Activated T-cell treated with anti-CD3 and anti-CD28 coated beads for 24 hours (primary cell): Measurements from ENCODE around the gene APOB.

Source experiments
- DNase-seq: peaks from one replicate; pipeline ENCODE4 v3.0.0-alpha.2; 2020; ENCODE audit warnings: low read depth

APOB gene

DNA sequence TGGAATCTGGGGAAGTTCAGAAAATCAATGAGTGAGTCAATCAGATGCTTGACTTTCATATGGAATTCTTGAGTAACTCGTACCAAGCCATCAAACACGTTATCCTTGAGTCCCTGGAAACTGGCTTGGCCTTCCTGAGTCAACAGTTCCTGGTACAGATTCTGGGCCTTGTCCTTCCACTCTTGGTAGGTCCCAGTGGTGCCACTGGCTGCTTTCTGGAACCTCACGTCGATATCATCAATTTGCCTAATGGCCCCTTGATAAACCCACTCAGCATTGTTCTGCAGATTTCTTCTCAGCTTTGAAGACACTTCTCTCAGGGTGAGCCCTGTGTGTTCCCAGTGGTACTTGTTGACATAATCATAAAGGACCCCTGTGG lies 41.1 kb downstream of the APOB start:
- DNase-seq = no peak

- no peak for DNase-seq
Measured at GRCh38 chr2:21001988-21002813, 41.7 kb downstream of the APOB start.

DNA sequence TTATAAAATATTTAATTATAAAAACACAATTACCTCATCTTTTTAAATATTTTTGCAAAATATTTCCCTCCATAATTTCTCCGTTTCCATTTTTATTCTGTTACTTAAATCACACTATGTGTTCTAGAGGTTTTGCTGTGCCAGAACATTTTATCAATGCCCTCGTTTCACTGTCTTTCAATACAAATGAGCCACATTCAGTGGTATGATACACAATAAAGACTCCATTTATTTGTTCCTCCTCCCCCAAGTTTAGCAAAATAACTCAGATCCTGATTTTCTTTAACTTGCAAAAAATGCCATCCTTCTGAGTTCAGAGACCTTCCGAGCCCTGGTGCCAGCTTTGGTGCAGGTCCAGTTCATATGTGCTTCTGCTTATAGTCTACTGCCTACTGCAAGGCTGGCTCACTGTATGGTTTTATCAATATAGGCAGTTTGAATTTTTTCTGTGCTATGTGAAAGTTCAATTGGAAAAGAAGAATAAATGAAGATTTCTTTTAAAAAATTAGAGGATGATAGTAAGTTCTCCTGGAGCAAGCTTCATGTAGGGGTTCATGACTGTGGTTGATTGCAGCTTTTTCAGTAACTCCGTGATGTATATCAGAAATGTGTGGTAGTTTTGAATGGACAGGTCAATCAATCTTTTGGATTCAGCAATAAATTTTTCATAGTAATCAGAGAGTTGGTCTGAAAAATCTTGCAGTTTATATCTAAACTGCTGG lies 42.5 kb downstream of the APOB start:
- DNase-seq = no peak

GRCh38 chr2:20999906-21000645 lies 43.8 kb downstream of the APOB start:
- DNase-seq = no peak

DNA sequence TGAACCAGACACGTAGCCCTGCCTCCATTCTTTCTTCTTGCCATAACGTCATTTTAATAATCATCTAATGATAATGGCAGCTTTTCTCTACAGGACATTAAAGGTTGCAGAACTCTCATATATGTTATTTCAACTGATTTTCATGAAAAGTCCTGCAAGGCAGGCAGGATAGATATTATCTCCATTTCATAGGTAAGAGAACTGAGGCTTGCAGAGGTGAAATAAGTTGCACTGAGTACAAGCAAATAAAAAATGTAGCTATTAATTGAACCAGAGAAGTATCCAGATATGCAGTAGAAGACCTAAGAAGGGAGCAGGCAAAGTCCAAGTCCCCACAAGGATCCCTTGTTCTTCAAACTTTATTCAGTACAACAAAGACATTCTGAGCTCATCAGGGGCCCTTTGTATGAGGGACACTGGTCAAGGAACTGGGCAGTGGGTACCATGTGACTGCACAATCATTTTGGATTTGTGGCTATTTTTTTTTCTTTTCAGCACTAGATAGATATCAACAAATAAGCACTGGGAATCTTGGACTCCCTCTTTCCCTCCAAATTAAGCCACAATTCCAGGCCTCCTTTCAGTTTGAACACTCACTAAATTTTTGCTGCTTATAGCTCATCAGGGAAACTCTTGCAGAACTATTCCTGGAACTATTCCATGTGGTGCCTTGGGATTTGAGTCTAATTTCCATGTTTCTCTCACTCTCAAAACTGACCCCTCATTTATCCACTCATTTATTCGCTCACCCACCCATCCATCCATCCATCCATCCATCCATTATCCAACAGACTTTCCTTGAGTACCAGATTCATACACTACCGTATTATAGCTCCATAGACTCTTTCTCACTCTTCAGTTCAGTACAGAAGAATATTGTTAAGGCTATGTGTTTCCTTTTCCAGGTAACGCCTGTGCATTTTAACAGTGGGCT lies 44.6 kb downstream of the APOB start:
- no peak for DNase-seq

- no peak for DNase-seq
Measured at GRCh38 chr2:20997953-20998722, 45.7 kb downstream of the APOB start.

GRCh38 chr2:20994130-20994529 lies 49.7 kb downstream of the APOB start:
- DNase-seq = no peak

DNA sequence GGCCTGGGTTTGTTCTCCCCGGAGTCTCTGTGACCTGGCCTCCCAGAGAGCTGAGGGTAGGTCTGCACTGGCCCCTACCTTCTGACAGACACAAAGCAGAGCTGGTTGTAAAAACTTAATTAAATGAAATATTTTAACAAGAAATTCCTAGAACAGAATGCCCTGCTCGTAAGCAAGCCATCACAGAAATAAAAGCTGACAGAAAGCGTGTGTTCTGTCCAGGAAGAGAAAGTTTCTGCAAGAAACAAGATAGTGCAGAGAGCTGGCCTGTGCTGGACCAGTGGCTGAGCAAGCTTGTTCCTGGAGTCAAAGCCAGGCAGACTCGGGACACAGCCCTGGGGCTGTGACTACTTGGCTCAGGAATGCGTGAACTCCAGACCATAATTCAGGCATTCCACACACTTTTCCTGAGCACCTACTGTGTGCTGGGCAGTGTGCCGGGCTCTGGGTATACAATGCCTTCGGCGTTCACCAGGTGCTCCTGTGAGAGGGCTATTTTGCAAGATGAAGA lies 51.6 kb downstream of the APOB start:
- no peak for DNase-seq

DNA sequence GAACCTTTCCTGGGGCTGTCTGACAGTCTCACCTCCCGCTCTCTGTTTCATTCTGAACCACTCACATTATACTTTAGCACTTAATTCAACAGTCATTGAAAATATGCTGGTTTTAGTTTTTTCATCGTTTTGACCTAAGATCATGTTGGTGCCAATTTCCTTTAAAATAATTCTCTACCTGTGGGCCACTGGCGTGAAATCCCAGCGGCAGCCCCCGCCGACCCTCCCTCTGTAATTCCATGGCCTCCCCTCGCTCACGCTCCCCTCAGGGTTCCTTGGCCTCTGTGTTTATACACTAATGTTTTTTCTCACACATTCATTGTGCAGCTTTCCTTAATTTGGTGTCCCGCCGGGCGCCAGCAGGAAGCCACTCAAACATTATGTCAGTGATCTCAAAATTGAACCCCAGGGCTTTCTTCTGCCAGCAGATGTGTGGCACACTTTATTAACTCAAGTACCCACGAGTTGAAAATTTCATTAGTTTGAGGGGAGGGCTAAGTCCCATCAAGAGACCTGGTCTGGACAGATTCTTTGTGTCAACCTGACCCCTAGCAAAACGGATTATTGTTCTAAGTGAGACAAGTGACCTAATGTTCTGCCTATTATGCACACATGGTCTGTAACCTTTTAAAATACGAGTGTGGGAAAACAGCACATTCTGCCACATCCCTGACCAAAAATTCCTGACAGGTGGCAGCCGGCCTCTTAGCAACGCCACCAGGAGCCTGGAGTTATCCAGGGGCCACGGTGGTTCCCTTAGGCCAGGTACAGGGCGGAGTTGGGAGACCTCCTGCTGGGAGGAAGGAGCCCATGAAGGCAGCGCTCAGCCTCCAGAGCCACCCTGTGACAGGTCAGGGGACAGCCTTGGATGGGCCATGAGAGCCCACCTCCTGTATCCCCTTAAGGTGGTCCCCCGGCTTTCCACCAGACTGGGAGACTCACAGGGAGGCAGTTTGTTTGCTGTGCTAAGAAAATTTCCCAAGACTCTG lies 53.1 kb downstream of the APOB start:
- no peak for DNase-seq

- no peak for DNase-seq
Measured at GRCh38 chr2:20989404-20989803, 54.5 kb downstream of the APOB start.

- no peak for DNase-seq
Measured at GRCh38 chr2:20988905-20989304, 55.0 kb downstream of the APOB start.

- DNase-seq = no peak
Measured at GRCh38 chr2:20986024-20986939, 57.6 kb downstream of the APOB start.

DNA sequence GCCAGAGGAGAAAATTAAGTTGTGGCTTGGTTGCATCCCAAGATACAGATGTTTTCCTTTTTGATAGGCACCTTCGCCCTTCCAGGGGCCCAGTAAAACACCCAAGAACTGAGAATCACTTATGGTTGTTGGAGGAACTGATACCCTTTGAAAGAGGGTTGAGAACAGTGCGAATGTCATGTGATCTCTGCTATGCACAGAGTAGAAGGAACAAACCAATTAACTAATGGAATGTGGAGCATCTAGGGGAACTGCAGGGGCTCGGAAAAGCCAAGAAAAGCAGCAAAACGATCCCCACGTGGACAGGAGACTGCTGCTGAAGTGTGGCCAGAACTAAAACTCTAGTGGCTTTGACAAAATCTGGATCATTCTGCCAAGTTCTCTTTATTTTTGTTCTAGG lies 58.8 kb downstream of the APOB start:
- DNase-seq = no peak

- no peak for DNase-seq
Measured at GRCh38 chr2:20984408-20984807, 59.5 kb downstream of the APOB start.

- no peak for DNase-seq
Measured at GRCh38 chr2:20983844-20984243, 60.0 kb downstream of the APOB start.

- DNase-seq = no peak
Measured at GRCh38 chr2:20982861-20983260, 61.0 kb downstream of the APOB start.

GRCh38 chr2:20977520-20978180 lies 66.2 kb downstream of the APOB start:
- DNase-seq = no peak

DNA sequence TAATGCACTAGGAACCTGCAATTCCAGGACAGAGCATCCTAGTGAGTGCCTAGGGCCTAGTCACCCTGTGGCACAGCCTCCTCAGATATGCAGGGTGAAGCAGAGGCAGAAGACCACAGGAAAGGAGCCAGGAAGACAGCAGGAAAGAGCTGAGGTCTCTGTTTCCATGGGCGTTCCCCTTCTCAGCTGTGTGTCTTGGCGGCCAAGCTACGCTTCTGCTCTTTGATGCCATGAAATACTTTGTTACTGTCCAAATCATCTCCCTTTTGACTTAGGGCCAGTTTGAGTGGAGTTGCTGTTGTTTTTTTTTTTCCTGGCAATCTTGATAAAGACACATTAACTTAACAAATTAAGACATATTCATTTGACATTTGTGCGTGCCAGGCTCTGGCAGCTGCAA lies 67.3 kb downstream of the APOB start:
- no peak for DNase-seq
